A549 (cell line): ENCODE measurements around the gene PPM1G. TPM values are rescaled to one million over a fixed set of nuclear protein-coding genes. Genes with fewer than 3 reads are reported as not detected.
"Not testable (repeated sequence)": the region's sequence is repeated elsewhere in the genome, so short reads cannot be mapped to it uniquely, and the experiment has no call there.

Experiments
- ATAC-seq, 2 experiments: fragments of 200-7000 bp in 1 of 2; fragments of >200 bp in 1 of 2; cut with Nextera tagmentation in 1 of 2; cut with Tn5 transposase in 1 of 2; 3 replicates each; pipeline versions ENCODE4 v1.8.0 to v1.9.1; 2018 to 2020; ENCODE audit warnings: mild to moderate bottlenecking in 1 of 2, moderate library complexity in 1 of 2
- CTCF ChIA-PET: fragments of 300-600 bp; sonication (Branson Sonifier 250); formaldehyde crosslinking; extraction: SDS; loops from one replicate; lab custom pipeline; 2021; ENCODE audit warnings: antibody characterized with exemption, inconsistent platforms; lab: Yijun Ruan, JAX
- POLR2A ChIA-PET: fragments of 350-600 bp; formaldehyde crosslinking; extraction: SDS; loops from one replicate; lab custom pipeline; 2021; ENCODE audit warnings: antibody characterized with exemption, inconsistent platforms; lab: Yijun Ruan, JAX
- DNase-seq, 2 experiments: peaks; one replicate each; pipeline versions ENCODE4 v3.0.0 to v3.0.0-alpha.2; 2011 to 2016; ENCODE audit warnings: low read depth in 1 of 2, low spot score in 1 of 2
- FAIRE-seq: peaks from 2 replicates; lab custom pipeline; 2011; peaks lifted over from hg19 to GRCh38; lab: Jason Lieb, UNC
- H3K27ac ChIP-seq, 2 experiments: fragments of >200 bp; sonication (Bioruptor Twin); formaldehyde crosslinking; 3 replicates each; pipeline ENCODE4 v1.5.1; 2016 to 2017
- H3K4me1 ChIP-seq: fragments of >200 bp; sonication (Bioruptor Twin); formaldehyde crosslinking; 3 replicates; pipeline ENCODE4 v1.6.1; 2016
- H3K4me2 ChIP-seq: fragments of >200 bp; sonication (Bioruptor Twin); formaldehyde crosslinking; 3 replicates; pipeline ENCODE4 v1.6.1; 2016
- H3K4me3 ChIP-seq: fragments of >200 bp; sonication (Bioruptor Twin); formaldehyde crosslinking; 3 replicates; pipeline ENCODE4 v1.5.1; 2016
- H3K9me3 ChIP-seq: fragments of >200 bp; sonication (Bioruptor Twin); formaldehyde crosslinking; 3 replicates; pipeline ENCODE4 v1.6.1; 2016
- BCL3 ChIP-seq: fragments of >200 bp; sonication (Bioruptor Twin); formaldehyde crosslinking; IDR thresholded peaks from 3 replicates; pipeline ENCODE4 v1.6.1; 2016
- CBX2 ChIP-seq: fragments of 200-600 bp; sonication (generic); IDR thresholded peaks from 2 replicates; pipeline ENCODE4 v1.6.1; 2016; ENCODE audit warnings: low read depth, mild to moderate bottlenecking, borderline replicate concordance
- GATA3 ChIP-seq: IDR thresholded peaks from 2 replicates; pipeline ENCODE4 v1.6.1; 2012; ENCODE audit warnings: borderline replicate concordance
- HOXB5 ChIP-seq: fragments of 250-450 bp; sonication (Bioruptor Pico); IDR thresholded peaks from 2 replicates; pipeline ENCODE4 v1.5.0; 2020; ENCODE audit warnings: mild to moderate bottlenecking, moderate library complexity
- JUN ChIP-seq, 2 experiments: fragments of >200 bp; sonication (Bioruptor Twin); formaldehyde crosslinking; IDR thresholded peaks; 2 replicates in 1 of 2; 3 replicates in 1 of 2; pipeline ENCODE4 v1.6.1; 2016 to 2017
- KDM1A ChIP-seq: fragments of 200-600 bp; sonication (generic); IDR thresholded peaks from 2 replicates; pipeline ENCODE4 v1.6.1; 2016; ENCODE audit warnings: low read depth, mild to moderate bottlenecking
- KDM5A ChIP-seq: fragments of 200-600 bp; sonication (generic); IDR thresholded peaks from 2 replicates; pipeline ENCODE4 v1.6.1; 2016; ENCODE audit warnings: antibody characterized with exemption, mild to moderate bottlenecking
- NFE2L2 ChIP-seq: fragments of 150-350 bp; conservative IDR thresholded peaks from 2 replicates; pipeline ENCODE4 v1.6.1; 2014; ENCODE audit warnings: low read length
- PBX3 ChIP-seq: IDR thresholded peaks from 2 replicates; pipeline ENCODE4 v1.6.1; 2012
- PHF8 ChIP-seq: fragments of 200-600 bp; sonication (generic); IDR thresholded peaks from 2 replicates; pipeline ENCODE4 v1.6.1; 2016; ENCODE audit warnings: low read depth, mild to moderate bottlenecking, antibody characterized with exemption, moderate library complexity, borderline replicate concordance
- POLR2A ChIP-seq: IDR thresholded peaks from 2 replicates; pipeline ENCODE4 v1.6.1; 2012; ENCODE audit warnings: mild to moderate bottlenecking, low read length
- RCOR1 ChIP-seq: fragments of 150-350 bp; IDR thresholded peaks from 2 replicates; pipeline ENCODE4 v1.6.1; 2014; ENCODE audit warnings: antibody characterized with exemption, low read length, low read depth
- SREBF2 ChIP-seq: fragments of 450-650 bp; IDR thresholded peaks from 2 replicates; pipeline ENCODE4 v1.6.1; 2014; ENCODE audit warnings: mild to moderate bottlenecking, moderate library complexity
- TFCP2L1 ChIP-seq: fragments of 250-450 bp; sonication (Bioruptor Pico); IDR thresholded peaks from 2 replicates; pipeline ENCODE4 v1.5.0; 2021; ENCODE audit warnings: mild to moderate bottlenecking
- WGBS: methylation state at CpG from one replicate; pipeline ENCODE4 v1.1.6; 2017; ENCODE audit errors: missing lambda C conversion rate; 5-methylcytosine and 5-hydroxymethylcytosine counted together
- polyA plus RNA-seq, 4 experiments: library from polyadenylated mRNA; depleted of rRNA in 3 of 4; stranded (reverse); fragments of >200 nt; fragmentation: RNase III in 1 of 4; extraction: RNeasy Plus Mini Kit Qiagen cat#74134 plus additional on column Dnase treatment in 1 of 4; gene quantifications; 2 replicates in 3 of 4; 3 replicates in 1 of 4; pipeline ENCODE4 v1.2.3, GENCODE V29; 2011 to 2017
- TF ChIP-seq, protein P1 (sequence below): IDR thresholded peaks from 2 replicates; pipeline ENCODE4 v1.6.1; 2012
- TF ChIP-seq, protein P2 (sequence below): fragments of >200 bp; sonication (Bioruptor Twin); formaldehyde crosslinking; IDR thresholded peaks from 3 replicates; pipeline ENCODE4 v1.5.1; 2016

PPM1G gene
- polyA plus RNA-seq, 2 of the 4 experiments (the other 2 are of a cell fraction) = 129 to 230 TPM

DNA sequence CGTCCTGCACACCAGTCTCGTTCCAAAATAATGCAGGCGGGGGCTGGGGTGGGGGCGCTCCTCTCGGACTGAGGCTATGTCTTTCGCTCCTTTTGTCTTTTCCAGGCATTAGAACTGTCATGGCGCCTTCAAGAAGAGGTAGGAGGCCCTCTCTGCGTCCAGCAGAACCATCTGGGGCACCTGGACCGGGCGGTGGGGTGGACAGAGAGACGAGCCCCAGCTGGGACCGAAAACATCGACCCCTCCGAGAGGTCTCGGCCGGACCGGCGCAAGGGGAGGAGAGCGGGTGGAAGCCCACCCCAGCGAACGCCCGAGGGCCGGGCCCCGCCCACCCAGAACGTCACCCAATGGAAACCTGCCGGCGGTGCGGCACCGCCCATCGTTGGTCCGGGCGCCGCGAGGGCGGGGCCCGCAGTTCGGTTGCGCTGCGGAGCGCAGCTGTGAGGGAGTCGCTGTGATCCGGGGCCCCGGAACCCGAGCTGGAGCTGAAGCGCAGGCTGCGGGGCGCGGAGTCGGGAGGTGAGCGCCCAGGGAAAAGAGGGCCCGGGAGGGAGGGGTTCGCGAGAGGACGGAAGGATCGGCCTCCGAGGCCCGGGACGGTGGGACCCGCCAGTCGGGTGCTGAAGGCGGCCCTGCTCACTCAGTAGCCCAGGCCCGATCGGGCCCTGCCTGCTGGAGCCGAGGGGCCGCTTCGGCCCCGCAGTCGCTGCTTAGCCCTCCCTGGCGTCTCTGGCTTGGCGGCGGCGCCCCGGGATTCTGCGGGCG, 19.0 kb upstream of the PPM1G start, which contains the start of gene NRBP1:
Gene NRBP1, plus strand, starts transcription at position 419 of the 765 bp plus-strand sequence. CDS start 4,643 bp downstream, outside the sequence.
- H3K4me1 ChIP-seq = peaks cover 27% of the 10 kb centered on the region
- peak; percentile 88 to 93 for DNase-seq
- POLR2A ChIA-PET = interaction anchor here (0.6 to 3.1 kb wide), 16 partner anchors 9 to 1126 kb away, joined by 3 to 78 read pairs (median 4); partner anchors contain the start of genes CCDC121, GPN1, PPM1G and ZNF512
- under 1% methylated on average over 48 of the region's 75 CpGs for WGBS
- H3K4me2 ChIP-seq = peak within 1 kb of the TSS; percentile 85
- peak; percentile 90 to 94 for ATAC-seq
- no peak for FAIRE-seq
- no peaks in the 10 kb centered on the region for H3K9me3 ChIP-seq
- peak within 1 kb of the TSS; percentile 97 to 98 for H3K27ac ChIP-seq
- peak within 1 kb of the TSS; percentile 89 for H3K4me3 ChIP-seq
- CTCF ChIA-PET = interaction anchor here (0.9 to 10.4 kb wide), 10 partner anchors 8 to 205 kb away, joined by 3 to 72 read pairs (median 4); partner anchors contain the start of gene PPM1G
- TF ChIP-seq, protein P1, sequence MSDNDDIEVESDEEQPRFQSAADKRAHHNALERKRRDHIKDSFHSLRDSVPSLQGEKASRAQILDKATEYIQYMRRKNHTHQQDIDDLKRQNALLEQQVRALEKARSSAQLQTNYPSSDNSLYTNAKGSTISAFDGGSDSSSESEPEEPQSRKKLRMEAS = peak; percentile 29
- TF ChIP-seq GATA3 = peak; percentile 38; the same call in 1 of the 2 replicates
- TF ChIP-seq PBX3 = peak; percentile 27; the same call in 1 of the 2 replicates
- TF ChIP-seq POLR2A = peak; percentile 93
- TF ChIP-seq, protein P2, sequence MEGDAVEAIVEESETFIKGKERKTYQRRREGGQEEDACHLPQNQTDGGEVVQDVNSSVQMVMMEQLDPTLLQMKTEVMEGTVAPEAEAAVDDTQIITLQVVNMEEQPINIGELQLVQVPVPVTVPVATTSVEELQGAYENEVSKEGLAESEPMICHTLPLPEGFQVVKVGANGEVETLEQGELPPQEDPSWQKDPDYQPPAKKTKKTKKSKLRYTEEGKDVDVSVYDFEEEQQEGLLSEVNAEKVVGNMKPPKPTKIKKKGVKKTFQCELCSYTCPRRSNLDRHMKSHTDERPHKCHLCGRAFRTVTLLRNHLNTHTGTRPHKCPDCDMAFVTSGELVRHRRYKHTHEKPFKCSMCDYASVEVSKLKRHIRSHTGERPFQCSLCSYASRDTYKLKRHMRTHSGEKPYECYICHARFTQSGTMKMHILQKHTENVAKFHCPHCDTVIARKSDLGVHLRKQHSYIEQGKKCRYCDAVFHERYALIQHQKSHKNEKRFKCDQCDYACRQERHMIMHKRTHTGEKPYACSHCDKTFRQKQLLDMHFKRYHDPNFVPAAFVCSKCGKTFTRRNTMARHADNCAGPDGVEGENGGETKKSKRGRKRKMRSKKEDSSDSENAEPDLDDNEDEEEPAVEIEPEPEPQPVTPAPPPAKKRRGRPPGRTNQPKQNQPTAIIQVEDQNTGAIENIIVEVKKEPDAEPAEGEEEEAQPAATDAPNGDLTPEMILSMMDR = peak; percentile 35; the same call in 1 of the 3 replicates
- no peak for TF ChIP-seq SREBF2
- no peak for TF ChIP-seq HOXB5 (CRISPR knock-in tag)
- no peak for TF ChIP-seq CBX2
- TF ChIP-seq KDM1A = no peak
- TF ChIP-seq PHF8 = peak; percentile 89
- no peak for TF ChIP-seq RCOR1
- peak; percentile 74 to 80; a peak in 2 of 5 replicates for TF ChIP-seq JUN (IDR thresholded peaks at IDR 0.05)
- peak; percentile 42; the same call in 1 of the 2 replicates for TF ChIP-seq TFCP2L1 (CRISPR knock-in tag)
- no peak for TF ChIP-seq KDM5A
- peak; percentile 73; the same call in 1 of the 3 replicates for TF ChIP-seq BCL3

- Histone ChIP-seq H3K4me3 (peak overlapping the region; percentile 89), H3K9me3 (no peaks in the 10 kb centered on the region), H3K4me2 (peak overlapping the region; percentile 73), H3K27ac (peak overlapping the region; percentile 97 to 98)
- FAIRE-seq (no peak), DNase-seq (no peak)
- TF ChIP-seq CBX2 (no peak), NFE2L2 (no peak)
- TF ChIP-seq, all 56 proteins: peak for 0
- no peak for ATAC-seq
- WGBS = 14% methylated on average over 7 of the region's 7 CpGs
- CTCF ChIA-PET = interaction anchor here (1.3 to 10.4 kb wide), 7 partner anchors 8 to 75 kb away, joined by 3 to 72 read pairs (median 5); partner anchors contain the start of gene PPM1G
- POLR2A ChIA-PET = interaction anchor here (0.6 to 3.1 kb wide), 9 partner anchors 9 to 276 kb away, joined by 3 to 78 read pairs (median 5); partner anchors contain the start of genes PPM1G and ZNF512
- peaks cover 27% of the 10 kb centered on the region for H3K4me1 ChIP-seq
Measured at GRCh38 chr2:27427863-27428212, 18.4 kb upstream of the PPM1G start.

- CTCF ChIA-PET = interaction anchor here (1.1 to 10.4 kb wide), 3 partner anchors 17 to 258 kb away, joined by 5 to 72 read pairs (median 6); partner anchors contain the start of gene PPM1G
- not testable (repeated sequence) for H3K4me3 ChIP-seq, DNase-seq, H3K4me2 ChIP-seq, H3K27ac ChIP-seq, ATAC-seq, FAIRE-seq, H3K9me3 ChIP-seq
- WGBS = 58% methylated on average over 10 of the region's 10 CpGs
- POLR2A ChIA-PET = interaction anchor here (2.3 kb wide), 1 partner anchor 15 kb away, joined by 6 read pairs; the partner anchor contains the start of gene PPM1G
- H3K4me1 ChIP-seq = peaks cover 11% of the 10 kb centered on the region
Measured at GRCh38 chr2:27425039-27425438, 15.6 kb upstream of the PPM1G start.
